NCI-H2107 treated with DMSO at 0.1 percent for 48 hours (cell line): ENCODE measurements around the gene AGAP1.

Experiments used
- DNase-seq: peaks from one replicate; lab custom pipeline; 2025; ENCODE audit not compliant: unreplicated experiment; lab: John Stamatoyannopoulos, UW

The AGAP1 gene

DNA sequence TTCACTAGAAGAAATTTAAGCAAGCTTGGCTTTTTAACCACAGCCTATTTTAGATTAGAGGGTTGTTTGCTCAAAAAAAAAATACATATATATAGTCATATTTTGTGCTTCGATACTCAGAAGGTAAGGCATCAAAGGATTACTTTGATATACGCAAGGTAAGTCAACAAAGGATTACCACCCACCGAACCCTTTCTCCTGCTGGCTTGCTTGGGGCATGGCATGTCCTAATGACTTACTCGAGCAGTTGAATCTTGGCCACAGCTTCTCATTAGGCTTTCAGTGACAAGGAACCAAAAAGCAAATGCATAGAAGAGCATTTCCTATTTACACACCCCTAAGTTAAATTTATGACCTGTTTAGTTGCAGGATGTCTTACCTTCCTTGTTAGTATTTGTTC, 295.7 kb downstream of the AGAP1 start:
- DNase-seq, result no peak

- DNase-seq, result no peak
These were observed 299.4 kb downstream of the AGAP1 start for GRCh38 chr2:235793163-235793752.

DNA sequence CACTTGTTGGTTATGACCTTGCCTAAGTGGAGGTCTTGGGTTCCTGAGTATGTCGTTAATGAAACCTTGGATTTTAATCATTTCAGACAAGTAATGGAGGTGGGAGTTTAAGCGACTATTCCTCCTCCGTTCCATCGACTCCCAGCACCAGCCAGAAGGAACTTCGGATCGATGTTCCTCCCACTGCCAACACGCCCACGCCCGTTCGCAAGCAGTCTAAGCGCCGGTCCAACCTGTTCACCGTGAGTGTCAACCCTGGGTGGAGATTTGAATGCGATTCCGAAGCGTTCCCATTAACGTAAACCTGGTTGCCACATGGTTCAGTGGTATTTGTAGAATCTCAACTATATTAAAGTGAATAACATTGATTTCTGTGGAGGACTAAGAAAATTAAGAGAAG, 305.4 kb downstream of the AGAP1 start:
- no peak for DNase-seq

DNA sequence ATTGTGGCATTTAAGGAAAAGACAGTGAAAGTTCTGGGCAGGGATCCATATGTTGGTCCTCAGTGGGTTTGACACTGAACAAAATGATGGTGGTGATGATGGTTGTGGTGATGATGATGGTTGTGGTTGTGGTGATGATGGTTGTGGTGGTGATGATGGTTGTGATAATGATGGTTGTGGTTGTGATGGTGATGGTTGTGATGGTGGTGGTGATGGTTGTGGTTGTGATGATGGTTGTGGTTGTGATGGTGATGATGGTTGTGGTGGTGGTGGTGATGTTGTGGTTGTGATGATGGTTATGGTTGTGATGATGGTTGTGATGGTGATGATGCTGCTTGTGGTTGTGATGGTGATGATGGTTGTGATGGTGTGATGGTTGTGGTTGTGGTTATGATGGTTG, 308.7 kb downstream of the AGAP1 start:
- no peak for DNase-seq

DNA sequence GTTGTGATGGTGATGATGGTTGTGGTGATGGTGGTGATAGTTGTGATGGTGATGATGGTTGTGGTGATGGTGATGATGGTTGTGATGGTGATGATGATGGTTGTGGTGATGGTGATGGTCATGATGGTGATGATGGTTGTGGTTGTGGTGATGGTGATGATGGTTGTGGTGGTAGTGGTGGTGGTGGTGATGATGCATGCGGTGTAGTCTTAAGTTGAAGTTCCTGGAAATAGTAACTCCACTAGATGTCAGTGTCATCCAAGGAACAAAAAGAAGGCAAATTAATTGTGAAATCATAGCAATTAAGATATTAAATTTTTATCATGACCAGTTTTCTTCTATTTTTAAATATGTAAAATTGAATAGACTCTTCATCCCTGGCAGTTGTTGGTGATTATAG, 309.2 kb downstream of the AGAP1 start:
- no peak for DNase-seq

- DNase-seq, result no peak
These were observed 310.8 kb downstream of the AGAP1 start for GRCh38 chr2:235804676-235805075.

GRCh38 chr2:235806986-235807750, 313.3 kb downstream of the AGAP1 start:
- no peak for DNase-seq

DNA sequence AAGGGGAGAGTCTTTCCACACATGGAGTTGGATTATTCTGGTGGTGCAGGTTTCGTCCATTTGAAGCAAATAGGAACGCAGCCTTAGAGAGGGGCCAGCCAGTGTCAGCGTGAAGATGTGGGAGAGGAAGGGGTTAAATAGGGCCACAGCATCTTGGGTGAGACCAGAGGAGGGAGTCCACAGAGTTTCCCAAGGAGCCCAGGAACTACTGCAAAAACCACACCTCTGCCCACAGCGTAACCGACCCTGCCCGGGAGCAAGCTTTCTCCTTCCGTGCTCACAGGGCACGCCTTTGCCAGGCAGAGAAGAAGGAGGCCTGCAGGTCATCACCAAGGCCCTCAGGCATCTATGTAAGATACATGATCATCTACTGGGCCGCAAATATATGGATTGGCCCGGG, 314.5 kb downstream of the AGAP1 start:
- DNase-seq, result no peak

GRCh38 chr2:235810252-235810651, 316.4 kb downstream of the AGAP1 start:
- DNase-seq, result no peak

DNA sequence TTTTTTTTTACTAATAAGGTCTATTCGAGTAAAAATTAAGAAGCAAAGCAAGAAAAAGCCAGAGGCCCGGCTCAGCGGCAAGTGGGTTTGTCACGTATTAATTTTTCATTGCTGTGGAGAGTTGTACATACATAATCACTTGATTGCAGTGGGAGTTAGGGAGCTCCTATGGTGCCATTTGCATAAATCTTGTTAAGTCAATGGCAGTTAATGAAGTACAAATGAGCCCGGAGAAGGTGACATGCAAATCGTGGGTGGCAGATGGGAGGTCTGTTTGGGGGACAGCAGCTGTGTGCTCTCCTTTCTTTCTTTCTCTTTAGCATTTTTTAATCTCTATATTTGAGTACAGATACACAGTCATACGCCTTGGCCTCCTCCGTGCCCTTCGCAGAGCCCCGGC, 317.0 kb downstream of the AGAP1 start:
- no peak for DNase-seq

GRCh38 chr2:235811446-235812184, 317.8 kb downstream of the AGAP1 start:
- DNase-seq, result no peak

GRCh38 chr2:235812185-235812665, 318.4 kb downstream of the AGAP1 start:
- no peak for DNase-seq

- DNase-seq, result no peak
These were observed 319.6 kb downstream of the AGAP1 start for GRCh38 chr2:235813398-235813797.

- DNase-seq, result no peak
These were observed 326.7 kb downstream of the AGAP1 start for GRCh38 chr2:235820571-235820970.

GRCh38 chr2:235824331-235824730, 330.5 kb downstream of the AGAP1 start:
- DNase-seq, result no peak

- DNase-seq, result no peak
These were observed 332.1 kb downstream of the AGAP1 start for GRCh38 chr2:235825946-235826345.

GRCh38 chr2:235826826-235827225, 333.0 kb downstream of the AGAP1 start:
- no peak for DNase-seq

- no peak for DNase-seq
These were observed 333.7 kb downstream of the AGAP1 start for GRCh38 chr2:235827585-235827992.

DNA sequence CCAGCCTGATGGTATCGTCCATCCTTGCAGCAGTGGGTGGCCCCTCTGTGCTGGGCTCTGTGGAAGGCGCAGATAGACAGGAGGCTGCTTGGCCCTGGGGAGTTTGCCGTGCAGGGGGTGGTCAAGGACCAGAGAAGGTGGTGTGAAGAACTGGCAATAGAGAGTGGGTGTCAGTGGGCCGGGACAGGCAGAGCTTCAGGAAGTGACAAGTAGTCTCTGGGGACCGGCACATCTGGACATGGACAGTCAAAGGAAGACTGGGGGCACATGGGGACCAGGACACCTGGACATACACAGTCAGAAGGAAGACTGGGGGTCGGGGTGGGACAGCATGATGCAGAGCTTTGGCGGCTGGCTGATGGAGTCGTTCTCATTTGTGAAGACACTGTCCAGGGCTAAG, 335.9 kb downstream of the AGAP1 start:
- no peak for DNase-seq

DNA sequence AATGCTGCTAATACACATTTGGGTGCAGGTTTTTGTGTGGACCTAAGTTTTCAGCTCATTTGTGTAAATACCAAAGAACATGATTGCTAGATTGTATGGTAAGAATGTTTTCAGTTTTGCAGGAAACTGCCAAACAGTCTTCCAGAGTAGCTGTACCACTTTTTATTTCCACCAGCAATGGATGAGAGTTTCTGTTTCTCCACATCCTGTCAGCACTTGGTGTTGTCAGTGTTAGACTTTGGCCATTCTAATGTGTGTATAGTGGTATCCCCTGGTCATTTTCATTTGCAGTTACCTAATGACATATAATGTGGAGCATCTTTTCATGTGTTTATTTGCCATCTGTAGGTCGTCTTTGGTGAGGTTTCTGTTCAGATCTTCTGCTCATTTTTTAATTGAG, 337.9 kb downstream of the AGAP1 start:
- no peak for DNase-seq

GRCh38 chr2:235832941-235833340, 339.1 kb downstream of the AGAP1 start:
- no peak for DNase-seq
